IMR-90 (cell line): ENCODE measurements around the gene SOX8. TPM values are rescaled to one million over a fixed set of nuclear protein-coding genes. Genes with fewer than 3 reads are reported as not detected.

Experiments used
- ATAC-seq: fragments of 200-7000 bp; cut with Tn5 transposase; 2 replicates; pipeline ENCODE4 v1.9.1; 2020; ENCODE audit warnings: low read depth, mild to moderate bottlenecking, moderate library complexity
- BruUV-seq: library from RNA; stranded (reverse); fragments of 400-500 nt; replicated peaks from 2 replicates; lab custom pipeline; 2021; lab: Mats Ljungman, UMichigan
- CTCF ChIA-PET: fragments of 300-600 bp; formaldehyde crosslinking; extraction: SDS; loops from one replicate; lab custom pipeline; 2021; ENCODE audit warnings: antibody characterized with exemption; lab: Yijun Ruan, JAX
- POLR2A ChIA-PET: fragments of 300-600 bp; sonication (Branson Sonifier 250); formaldehyde crosslinking; loops from one replicate; lab custom pipeline; 2022; ENCODE audit warnings: antibody characterized with exemption; ENCODE audit not compliant: unreplicated experiment; lab: Charles Lee
- DNase-seq: peaks from one replicate; pipeline ENCODE4 v3.0.0; 2013
- H2AFZ ChIP-seq: replicated peaks from 2 replicates; pipeline ENCODE3; 2013; ENCODE audit warnings: low read length, mild to moderate bottlenecking; ENCODE audit not compliant: poor library complexity
- H2AK5ac ChIP-seq: 2 replicates; pipeline ENCODE4 v1.6.1; 2013; ENCODE audit warnings: low read depth, low read length, inconsistent platforms
- H2AK9ac ChIP-seq: replicated peaks from 2 replicates; pipeline ENCODE3; 2013; ENCODE audit warnings: mild to moderate bottlenecking, low read depth, low read length, moderate library complexity; ENCODE audit not compliant: poor library complexity
- H2BK120ac ChIP-seq: 2 replicates; pipeline ENCODE4 v1.6.1; 2013; ENCODE audit warnings: low read depth, low read length, inconsistent platforms
- H2BK15ac ChIP-seq: 3 replicates; pipeline ENCODE4 v1.6.1; 2013; ENCODE audit warnings: low read depth, low read length, inconsistent platforms
- H2BK20ac ChIP-seq: 2 replicates; pipeline ENCODE4 v1.6.1; 2013; ENCODE audit warnings: low read depth, mild to moderate bottlenecking, inconsistent platforms, low read length, moderate library complexity
- H2BK5ac ChIP-seq: 2 replicates; pipeline ENCODE4 v1.6.1; 2013; ENCODE audit warnings: mild to moderate bottlenecking, low read depth, low read length, inconsistent platforms; ENCODE audit not compliant: poor library complexity, severe bottlenecking
- H3K14ac ChIP-seq: replicated peaks from 2 replicates; pipeline ENCODE4 v1.6.1; 2013; ENCODE audit warnings: low read depth, low read length, inconsistent platforms
- H3K18ac ChIP-seq: 2 replicates; pipeline ENCODE4 v1.6.1; 2013; ENCODE audit warnings: low read depth, low read length, control low read depth
- H3K23ac ChIP-seq: 2 replicates; pipeline ENCODE4 v1.6.1; 2013; ENCODE audit warnings: low read depth, low read length, inconsistent platforms
- H3K27ac ChIP-seq: 2 replicates; pipeline ENCODE4 v1.5.1; 2013; ENCODE audit warnings: mild to moderate bottlenecking, control low read depth, low read length; ENCODE audit not compliant: insufficient read depth
- H3K27me3 ChIP-seq: 2 replicates; pipeline ENCODE4 v1.6.1; 2013; ENCODE audit warnings: low read length; ENCODE audit not compliant: control insufficient read depth, insufficient read depth
- H3K36me3 ChIP-seq: 2 replicates; pipeline ENCODE4 v1.6.1; 2013; ENCODE audit warnings: low read length, mixed read lengths; ENCODE audit not compliant: control insufficient read depth, insufficient read depth
- H3K4ac ChIP-seq: 2 replicates; pipeline ENCODE4 v1.6.1; 2013; ENCODE audit warnings: low read depth, low read length, inconsistent platforms
- H3K4me1 ChIP-seq: 2 replicates; pipeline ENCODE4 v1.6.1; 2013; ENCODE audit warnings: low read length, mixed read lengths; ENCODE audit not compliant: control insufficient read depth, insufficient read depth
- H3K4me2 ChIP-seq: 2 replicates; pipeline ENCODE4 v1.6.1; 2013; ENCODE audit warnings: low read depth, mild to moderate bottlenecking, control low read depth, low read length, moderate library complexity
- H3K4me3 ChIP-seq: 2 replicates; pipeline ENCODE4 v1.5.1; 2013; ENCODE audit warnings: low read depth, mild to moderate bottlenecking, control low read depth, low read length, moderate library complexity; ENCODE audit not compliant: insufficient read depth
- H3K56ac ChIP-seq: 2 replicates; pipeline ENCODE4 v1.6.1; 2013; ENCODE audit warnings: low read length, inconsistent platforms; ENCODE audit not compliant: insufficient read depth; ENCODE audit errors: extremely low read depth
- H3K79me1 ChIP-seq, 2 experiments: 2 replicates each; pipeline ENCODE4 v1.6.1; 2013; ENCODE audit warnings: low read length in 2 of 2, inconsistent platforms in 1 of 2, low read depth in 1 of 2
- H3K9ac ChIP-seq: 2 replicates; pipeline ENCODE4 v1.6.1; 2013; ENCODE audit warnings: low read depth, low read length, control low read depth
- H3K9me1 ChIP-seq: 2 replicates; pipeline ENCODE4 v1.6.1; 2013; ENCODE audit warnings: low read length, inconsistent platforms; ENCODE audit not compliant: insufficient read depth
- H3K9me3 ChIP-seq: 2 replicates; pipeline ENCODE4 v1.6.1; 2013; ENCODE audit warnings: low read length; ENCODE audit not compliant: control insufficient read depth, insufficient read depth
- H4K20me1 ChIP-seq: 2 replicates; pipeline ENCODE4 v1.6.1; 2013; ENCODE audit warnings: low read length, inconsistent platforms; ENCODE audit not compliant: insufficient read depth
- H4K5ac ChIP-seq: 2 replicates; pipeline ENCODE4 v1.6.1; 2013; ENCODE audit warnings: mild to moderate bottlenecking, low read depth, low read length, control low read depth
- H4K8ac ChIP-seq, 2 experiments: 2 replicates each; pipeline ENCODE4 v1.6.1; 2013; ENCODE audit warnings: low read depth in 2 of 2, low read length in 2 of 2, control low read depth in 1 of 2, inconsistent platforms in 1 of 2
- H4K91ac ChIP-seq: 2 replicates; pipeline ENCODE4 v1.6.1; 2013; ENCODE audit warnings: low read depth, low read length, inconsistent platforms; ENCODE audit not compliant: insufficient read depth
- BHLHE40 ChIP-seq: fragments of 150-350 bp; IDR thresholded peaks from 2 replicates; pipeline ENCODE4 v1.6.1; 2016; ENCODE audit warnings: mild to moderate bottlenecking, low read depth, low read length
- CHD1 ChIP-seq: IDR thresholded peaks from 2 replicates; pipeline ENCODE4 v1.6.1; 2012; ENCODE audit warnings: low read depth, low read length, improper control_type of control experiment
- CTCF ChIP-seq: conservative IDR thresholded peaks from 2 replicates; pipeline ENCODE4 v1.5.1; 2012; ENCODE audit warnings: mild to moderate bottlenecking, low read depth, low read length, improper control_type of control experiment
- ELK1 ChIP-seq: fragments of 150-350 bp; IDR thresholded peaks from 2 replicates; pipeline ENCODE4 v1.6.1; 2016; ENCODE audit warnings: low read depth, mild to moderate bottlenecking, low read length, moderate library complexity, borderline replicate concordance
- FOS ChIP-seq: fragments of 150-350 bp; IDR thresholded peaks from 2 replicates; pipeline ENCODE4 v1.6.1; 2016; ENCODE audit warnings: low read depth, low read length
- MAFK ChIP-seq: IDR thresholded peaks from 2 replicates; pipeline ENCODE4 v1.6.1; 2012; ENCODE audit warnings: low read depth, low read length, improper control_type of control experiment
- MAZ ChIP-seq: IDR thresholded peaks from 2 replicates; pipeline ENCODE4 v1.6.1; 2012; ENCODE audit warnings: low read depth, mild to moderate bottlenecking, low read length, improper control_type of control experiment, moderate library complexity, borderline replicate concordance
- MXI1 ChIP-seq: IDR thresholded peaks from 2 replicates; pipeline ENCODE4 v1.6.1; 2012; ENCODE audit warnings: low read depth, mild to moderate bottlenecking, low read length, moderate library complexity, borderline replicate concordance
- NFE2L2 ChIP-seq: fragments of 150-350 bp; IDR thresholded peaks from 2 replicates; pipeline ENCODE4 v1.6.1; 2016; ENCODE audit warnings: low read depth, mild to moderate bottlenecking, low read length
- POLR2A ChIP-seq: IDR thresholded peaks from 2 replicates; pipeline ENCODE4 v1.6.1; 2012; ENCODE audit warnings: mild to moderate bottlenecking, low read depth, low read length
- RFX5 ChIP-seq: IDR thresholded peaks from 2 replicates; pipeline ENCODE4 v1.8.0; 2012; ENCODE audit warnings: low read depth, mild to moderate bottlenecking, low read length, moderate library complexity
- SMC3 ChIP-seq: fragments of 150-350 bp; IDR thresholded peaks from 2 replicates; pipeline ENCODE4 v1.6.1; 2016; ENCODE audit warnings: low read depth, mild to moderate bottlenecking, antibody characterized with exemption, low read length, moderate library complexity
- USF2 ChIP-seq: fragments of 150-350 bp; IDR thresholded peaks from 2 replicates; pipeline ENCODE4 v1.6.1; 2017; ENCODE audit warnings: mild to moderate bottlenecking, antibody characterized with exemption, low read length, low read depth
- WGBS, 2 experiments: methylation state at CpG; one replicate each; pipeline versions ENCODE4 v1.1.5 to v1.1.7; 2013; ENCODE audit warnings: missing lambda C conversion rate in 2 of 2; ENCODE audit not compliant: insufficient read length in 1 of 2; ENCODE audit errors: extremely low coverage in 2 of 2; 5-methylcytosine and 5-hydroxymethylcytosine counted together
- dilution Hi-C: fragments of 300-500 bp; cut with HindIII; formaldehyde crosslinking; loops from one replicate; pipeline ENCODE4 v1.14.3; 2018; ENCODE audit warnings: low sequenced_read_pairs; ENCODE audit not compliant: unreplicated experiment
- in situ Hi-C: fragments of 300-500 bp; cut with MboI; formaldehyde crosslinking; loops from 3 replicates; pipeline ENCODE4 v1.14.3; 2019; ENCODE audit warnings: low sequenced_read_pairs, inconsistent platforms, mixed read lengths
- intact Hi-C: fragments of 100-400 bp; cut with micrococcal nuclease; formaldehyde crosslinking; loops from 2 replicates; pipeline ENCODE4 v1.10.0; 2022
- polyA plus RNA-seq, 3 experiments: library from polyadenylated mRNA; depleted of rRNA; stranded (reverse); fragments of >200 nt; gene quantifications; 2 replicates each; pipeline ENCODE4 v1.2.3, GENCODE V29; 2012; ENCODE audit warnings: low replicate concordance in 1 of 3
- total RNA-seq: library from RNA; depleted of rRNA; stranded (reverse); fragments of >200 nt; gene quantifications from 2 replicates; pipeline ENCODE4 v1.2.3, GENCODE V29; 2012

The SOX8 gene
- total and polyA plus RNA-seq, 2 of the 4 experiments (the other 2 are of a cell fraction), result under 0.01 to 0.26 TPM

- Histone ChIP-seq H4K91ac (no peak overlapping the region), H3K4me1 (peaks cover 7% of the 10 kb centered on the region; the same call in 1 of the 2 replicates), H3K56ac (no peak overlapping the region), H2BK120ac (no peak overlapping the region), H3K27ac (no peak overlapping the region), H3K79me1 (no peaks in the 10 kb centered on the region; a peak in 2 of 4 replicates), H2BK20ac (no peak overlapping the region), H2AFZ (no peak overlapping the region), H2AK5ac (no peak overlapping the region), H2BK5ac (no peak overlapping the region), H3K4ac (no peak overlapping the region), H2AK9ac (no peak overlapping the region), H3K9me3 (peaks cover 7% of the 10 kb centered on the region), H3K27me3 (no peaks in the 10 kb centered on the region), H2BK15ac (no peak overlapping the region), H3K18ac (no peak overlapping the region), H3K14ac (no peak overlapping the region), H3K23ac (no peak overlapping the region), H3K4me3 (no peak overlapping the region), H3K4me2 (0 out of 2 replicates have a peak overlapping the region, but pooled peaks have one; percentile 10), H3K9ac (no peak overlapping the region), H3K9me1 (no peaks in the 10 kb centered on the region), H4K5ac (no peak overlapping the region), H4K8ac (no peak overlapping the region), H4K20me1 (peaks cover 4% of the 10 kb centered on the region), H3K36me3 (no peaks in the 10 kb centered on the region)
- no peak for TF ChIP-seq MAFK
- no peak for TF ChIP-seq NFE2L2
- TF ChIP-seq MAZ, result no peak
- no peak for TF ChIP-seq RFX5
- no peak for TF ChIP-seq BHLHE40
- no peak for TF ChIP-seq CTCF
- no peak for TF ChIP-seq USF2
- no peak for TF ChIP-seq CHD1
- TF ChIP-seq ELK1, result no peak
- TF ChIP-seq SMC3, result no peak
- no peak for TF ChIP-seq FOS
- no peak for TF ChIP-seq MXI1
- TF ChIP-seq POLR2A, result no peak
- ChIA-PET CTCF (interaction anchor here (1.2 kb wide), 1 partner anchor 8 kb away, joined by 3 read pairs; no protein-coding TSS in a partner anchor), POLR2A (no interaction called here)
- 82 to 100% methylated on average over 1 to 6 of the region's 10 CpGs for WGBS, 2 experiments
- intact Hi-C loops, result loop anchor here (10.0 kb wide), 1 partner anchor 81 kb away; no protein-coding TSS in a partner anchor
- in situ Hi-C loops, result no loop called here
- ATAC-seq, result peak; percentile 65
- dilution Hi-C loops, result no loop called here
- peak; percentile 16 for DNase-seq
- no TSS peak for BruUV-seq
These were observed 36.1 kb upstream of the SOX8 start for GRCh38 chr16:945271-946047.
